ENCODE measurements around the gene SNRNP27. TPM values are rescaled to one million over a fixed set of nuclear protein-coding genes. Genes with fewer than 3 reads are reported as not detected.

SNRNP27 gene
- total and polyA plus RNA-seq, 11 donors, result 37.5 to 97.8 (median 55.0) TPM

GRCh38 chr2:69846182-69847067 is 47.3 kb upstream of the SNRNP27 start:
- Histone ChIP-seq H3K27ac (no peak overlapping the region), H3K9me3 (no peaks in the 10 kb centered on the region), H3K36me3 (peaks cover 0 to 92% (median 79%) of the 10 kb centered on the region in 9 donors), H3K4me1 (no peaks in the 10 kb centered on the region), H3K27me3 (no peaks in the 10 kb centered on the region), H3K4me3 (no peak overlapping the region)
- 88 to 94% (median 92%) methylated on average over 9 of the region's 9 CpGs for WGBS, 4 donors
- TF ChIP-seq CTCF (IDR thresholded peaks at IDR 0.05) (no peak), POLR2A (IDR thresholded peaks at IDR 0.05) (no peak)
- DNase-seq (no peak), ATAC-seq (no peak)
- intact Hi-C loops (cut with DNase I), result no loop called here

GRCh38 chr2:69847068-69847828 is 46.5 kb upstream of the SNRNP27 start:
- no peaks in the 10 kb centered on the region for H3K27me3 ChIP-seq
- TF ChIP-seq POLR2A (IDR thresholded peaks at IDR 0.05) (no peak), CTCF (IDR thresholded peaks at IDR 0.05) (no peak)
- H3K36me3 ChIP-seq, result peaks cover 0 to 92% (median 74%) of the 10 kb centered on the region in 9 donors
- DNase-seq, result no peak
- WGBS, 4 donors, result 93 to 96% (median 95%) methylated on average over 5 of the region's 5 CpGs
- H3K4me3 ChIP-seq, result no peak overlapping the region
- ATAC-seq, result no peak
- intact Hi-C loops (cut with DNase I), result no loop called here
- H3K4me1 ChIP-seq, result no peaks in the 10 kb centered on the region
- H3K9me3 ChIP-seq, result no peaks in the 10 kb centered on the region
- H3K27ac ChIP-seq, result no peak overlapping the region

GRCh38 chr2:69848186-69848790 is 45.5 kb upstream of the SNRNP27 start:
- Histone ChIP-seq H3K4me3 (no peak overlapping the region), H3K27me3 (no peaks in the 10 kb centered on the region), H3K4me1 (no peaks in the 10 kb centered on the region), H3K27ac (no peak overlapping the region), H3K36me3 (peaks cover 0 to 98% (median 80%) of the 10 kb centered on the region in 9 donors), H3K9me3 (no peaks in the 10 kb centered on the region)
- WGBS, 4 donors, result 90 to 97% (median 94%) methylated on average over 7 of the region's 7 CpGs
- no peak for TF ChIP-seq POLR2A (IDR thresholded peaks at IDR 0.05)
- TF ChIP-seq CTCF (IDR thresholded peaks at IDR 0.05), result no peak
- DNase-seq (no peak), ATAC-seq (no peak)
- intact Hi-C loops (cut with DNase I), result no loop called here

- TF ChIP-seq CTCF (IDR thresholded peaks at IDR 0.05) (no peak), POLR2A (IDR thresholded peaks at IDR 0.05) (no peak)
- ATAC-seq (no peak), DNase-seq (no peak)
- Histone ChIP-seq H3K9me3 (no peaks in the 10 kb centered on the region), H3K27ac (no peak overlapping the region), H3K4me3 (no peak overlapping the region), H3K36me3 (peaks cover 0 to 63% (median 26%) of the 10 kb centered on the region in 9 donors), H3K27me3 (no peaks in the 10 kb centered on the region), H3K4me1 (no peaks in the 10 kb centered on the region)
- intact Hi-C loops (cut with DNase I), result no loop called here
- WGBS, 4 donors, result 97 to 99% (median 98%) methylated on average over 2 of the region's 2 CpGs
Measured at GRCh38 chr2:69858261-69858660, 35.5 kb upstream of the SNRNP27 start.
